Astrocyte (in vitro differentiated cells and primary cell): ENCODE results near the gene KRTAP5-10. TPM values are rescaled to one million over a fixed set of nuclear protein-coding genes. Genes with fewer than 3 reads are reported as not detected.

ENCODE experiments used
- DNase-seq: peaks from one replicate; pipeline ENCODE4 v3.0.0-alpha.2; 2010; ENCODE audit warnings: low read depth
- FAIRE-seq: peaks from 2 replicates; lab custom pipeline; 2011; peaks lifted over from hg19 to GRCh38; lab: Jason Lieb, UNC
- H2AFZ ChIP-seq: 2 replicates; pipeline ENCODE4 v1.6.0; 2012; ENCODE audit warnings: low read depth, low read length, inconsistent platforms
- H3K27ac ChIP-seq: 2 replicates; pipeline ENCODE4 v1.5.1; 2011; ENCODE audit warnings: low read depth, low read length, inconsistent platforms
- H3K27me3 ChIP-seq: 2 replicates; pipeline ENCODE4 v1.6.0; 2011; ENCODE audit warnings: low read length, inconsistent platforms; ENCODE audit not compliant: insufficient read depth
- H3K36me3 ChIP-seq: 2 replicates; pipeline ENCODE4 v1.5.1; 2011; ENCODE audit warnings: low read length, inconsistent platforms; ENCODE audit not compliant: insufficient read depth
- H3K4me1 ChIP-seq: 2 replicates; pipeline ENCODE4 v1.5.1; 2011; ENCODE audit warnings: low read length, inconsistent platforms; ENCODE audit not compliant: insufficient read depth
- H3K4me2 ChIP-seq: 2 replicates; pipeline ENCODE4 v1.6.0; 2012; ENCODE audit warnings: low read length, inconsistent platforms
- H3K4me3 ChIP-seq: 2 replicates; pipeline ENCODE4 v1.5.1; 2011; ENCODE audit warnings: low read depth, mild to moderate bottlenecking, low read length, inconsistent platforms; ENCODE audit not compliant: insufficient read depth
- H3K79me2 ChIP-seq: 2 replicates; pipeline ENCODE4 v1.6.0; 2012; ENCODE audit warnings: mild to moderate bottlenecking, low read length, inconsistent platforms; ENCODE audit not compliant: insufficient read depth
- H3K9ac ChIP-seq: 2 replicates; pipeline ENCODE4 v1.6.0; 2012; ENCODE audit warnings: mild to moderate bottlenecking, low read length, inconsistent platforms
- H3K9me3 ChIP-seq: 2 replicates; pipeline ENCODE4 v1.5.1; 2012; ENCODE audit warnings: low read depth, mild to moderate bottlenecking, low read length, inconsistent platforms; ENCODE audit not compliant: insufficient read depth
- H4K20me1 ChIP-seq: 2 replicates; pipeline ENCODE4 v1.6.0; 2012; ENCODE audit warnings: low read length, inconsistent platforms; ENCODE audit not compliant: insufficient read depth
- H3K27ac Mint-ChIP-seq: one replicate; pipeline ENCODE4 v1.8.0; 2021; ENCODE audit warnings: mild to moderate bottlenecking, mixed read lengths; ENCODE audit not compliant: unreplicated experiment
- H3K27me3 Mint-ChIP-seq: one replicate; pipeline ENCODE4 v1.8.0; 2021; ENCODE audit warnings: low read depth, mixed read lengths; ENCODE audit not compliant: unreplicated experiment
- H3K36me3 Mint-ChIP-seq: one replicate; pipeline ENCODE4 v1.8.0; 2021; ENCODE audit warnings: low read depth, mixed read lengths; ENCODE audit not compliant: unreplicated experiment
- H3K4me1 Mint-ChIP-seq: one replicate; pipeline ENCODE4 v1.8.0; 2021; ENCODE audit warnings: low read depth, mixed read lengths; ENCODE audit not compliant: unreplicated experiment
- H3K4me3 Mint-ChIP-seq: one replicate; pipeline ENCODE4 v1.8.0; 2021; ENCODE audit warnings: mild to moderate bottlenecking, moderate library complexity, mixed read lengths; ENCODE audit not compliant: unreplicated experiment
- H3K9me3 Mint-ChIP-seq: one replicate; pipeline ENCODE4 v1.8.0; 2021; ENCODE audit warnings: mild to moderate bottlenecking, mixed read lengths; ENCODE audit not compliant: unreplicated experiment
- EZH2 ChIP-seq: IDR thresholded peaks from 2 replicates; pipeline ENCODE4 v1.6.1; 2012; ENCODE audit warnings: mild to moderate bottlenecking, low read length, inconsistent platforms; ENCODE audit not compliant: insufficient read depth
- total RNA-seq: library from RNA; stranded (reverse); gene quantifications from 2 replicates; pipeline ENCODE4 v1.2.1, GENCODE V29; 2021
- TF ChIP-seq, protein P1 (sequence below): IDR thresholded peaks from 2 replicates; pipeline ENCODE4 v1.5.1; 2011; ENCODE audit warnings: low read depth, mild to moderate bottlenecking, inconsistent platforms, low read length, moderate library complexity; ENCODE audit not compliant: insufficient read depth

Gene KRTAP5-10
- total RNA-seq, 1 donor from 2014 or later, result not detected

DNA sequence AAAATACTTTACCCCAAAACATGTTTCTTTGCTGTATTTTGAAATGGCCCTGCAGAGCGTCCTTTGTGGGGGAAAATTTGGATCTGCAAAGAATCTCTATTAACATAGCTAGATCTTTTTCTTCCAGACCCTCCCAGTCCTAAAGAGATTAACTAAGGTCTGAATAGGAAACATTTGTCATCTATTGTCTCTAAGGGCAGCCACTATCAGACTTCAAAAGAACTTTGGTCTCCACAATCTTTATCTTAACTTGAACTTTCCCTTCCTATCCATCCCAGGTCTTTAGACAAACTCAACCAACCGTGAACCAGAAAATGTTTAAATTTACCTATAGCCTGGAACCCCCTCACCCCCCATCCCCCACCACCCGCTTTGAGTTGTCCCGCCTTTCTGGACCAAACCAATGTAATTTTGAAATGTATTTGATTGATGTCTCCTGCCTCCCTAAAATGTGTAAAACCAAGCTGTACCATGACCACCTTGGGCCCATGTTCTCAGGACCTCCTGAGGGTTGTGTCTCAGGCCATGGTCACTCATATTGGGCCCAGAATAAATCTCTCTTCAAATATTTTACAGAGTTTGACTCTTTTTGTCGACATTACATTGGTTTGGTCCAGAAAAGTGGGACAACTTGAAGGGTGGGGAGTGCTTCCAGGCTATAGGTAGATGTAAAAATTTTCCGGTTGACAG lies 20.7 kb upstream of the KRTAP5-10 start:
- no peaks in the 10 kb centered on the region for H3K27me3 ChIP-seq
- H3K27me3 Mint-ChIP-seq, result peaks cover 45% of the 10 kb centered on the region
- H3K9me3 ChIP-seq, result no peaks in the 10 kb centered on the region
- TF ChIP-seq EZH2, result no peak
- TF ChIP-seq, protein P1, sequence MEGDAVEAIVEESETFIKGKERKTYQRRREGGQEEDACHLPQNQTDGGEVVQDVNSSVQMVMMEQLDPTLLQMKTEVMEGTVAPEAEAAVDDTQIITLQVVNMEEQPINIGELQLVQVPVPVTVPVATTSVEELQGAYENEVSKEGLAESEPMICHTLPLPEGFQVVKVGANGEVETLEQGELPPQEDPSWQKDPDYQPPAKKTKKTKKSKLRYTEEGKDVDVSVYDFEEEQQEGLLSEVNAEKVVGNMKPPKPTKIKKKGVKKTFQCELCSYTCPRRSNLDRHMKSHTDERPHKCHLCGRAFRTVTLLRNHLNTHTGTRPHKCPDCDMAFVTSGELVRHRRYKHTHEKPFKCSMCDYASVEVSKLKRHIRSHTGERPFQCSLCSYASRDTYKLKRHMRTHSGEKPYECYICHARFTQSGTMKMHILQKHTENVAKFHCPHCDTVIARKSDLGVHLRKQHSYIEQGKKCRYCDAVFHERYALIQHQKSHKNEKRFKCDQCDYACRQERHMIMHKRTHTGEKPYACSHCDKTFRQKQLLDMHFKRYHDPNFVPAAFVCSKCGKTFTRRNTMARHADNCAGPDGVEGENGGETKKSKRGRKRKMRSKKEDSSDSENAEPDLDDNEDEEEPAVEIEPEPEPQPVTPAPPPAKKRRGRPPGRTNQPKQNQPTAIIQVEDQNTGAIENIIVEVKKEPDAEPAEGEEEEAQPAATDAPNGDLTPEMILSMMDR, result no peak
- peaks cover 7% of the 10 kb centered on the region for H3K9me3 Mint-ChIP-seq
- peaks cover 7% of the 10 kb centered on the region for H3K36me3 Mint-ChIP-seq
- no peak overlapping the region for H3K4me2 ChIP-seq
- no peak for FAIRE-seq
- H3K27ac ChIP-seq, result no peak overlapping the region
- no peak overlapping the region for H2AFZ ChIP-seq
- no peaks in the 10 kb centered on the region for H3K4me1 ChIP-seq
- H3K27ac Mint-ChIP-seq, result no peak overlapping the region
- H3K4me3 Mint-ChIP-seq, result no peak overlapping the region
- H4K20me1 ChIP-seq, result no peaks in the 10 kb centered on the region
- H3K4me1 Mint-ChIP-seq, result peaks cover 6% of the 10 kb centered on the region
- no peaks in the 10 kb centered on the region for H3K36me3 ChIP-seq
- DNase-seq, result no peak
- H3K4me3 ChIP-seq, result no peak overlapping the region
- no peak overlapping the region for H3K9ac ChIP-seq
- H3K79me2 ChIP-seq, result no peaks in the 10 kb centered on the region

DNA sequence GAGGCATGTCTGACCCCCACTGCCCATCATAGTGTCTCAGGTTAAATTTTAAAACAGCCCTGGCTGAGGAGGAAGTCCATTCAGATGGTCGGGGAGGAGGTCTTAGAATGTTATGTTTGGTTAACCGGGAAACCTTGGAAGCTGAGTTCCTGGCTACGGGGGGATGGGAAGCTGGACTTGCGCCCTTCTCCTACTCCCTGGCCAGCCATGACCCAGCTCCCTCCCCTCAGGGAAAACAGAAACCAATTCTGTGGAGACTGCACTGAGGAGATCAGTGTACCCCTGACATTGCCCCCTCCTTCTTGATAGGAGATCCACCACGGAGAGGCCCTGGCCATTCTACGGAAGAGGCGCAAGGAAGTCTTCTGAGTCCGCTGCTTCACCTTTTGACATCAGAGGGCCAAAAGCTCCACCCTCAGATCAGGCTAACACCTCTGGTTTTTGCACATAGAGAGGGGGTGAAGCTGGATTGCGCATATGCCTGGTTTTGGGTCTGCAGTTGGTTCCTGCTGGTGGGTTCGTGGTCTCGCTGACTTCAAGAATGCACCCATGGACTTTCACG lies 19.9 kb upstream of the KRTAP5-10 start:
- Histone ChIP-seq H4K20me1 (no peaks in the 10 kb centered on the region), H3K4me2 (no peak overlapping the region), H2AFZ (no peak overlapping the region), H3K4me1 (no peaks in the 10 kb centered on the region), H3K27me3 (no peaks in the 10 kb centered on the region), H3K9me3 (no peaks in the 10 kb centered on the region), H3K9ac (no peak overlapping the region), H3K36me3 (no peaks in the 10 kb centered on the region), H3K27ac (no peak overlapping the region), H3K4me3 (no peak overlapping the region), H3K79me2 (no peaks in the 10 kb centered on the region)
- DNase-seq, result no peak
- H3K36me3 Mint-ChIP-seq, result peaks cover 7% of the 10 kb centered on the region
- H3K4me3 Mint-ChIP-seq, result no peak overlapping the region
- H3K27me3 Mint-ChIP-seq, result peaks cover 52% of the 10 kb centered on the region
- no peak overlapping the region for H3K27ac Mint-ChIP-seq
- no peak for TF ChIP-seq EZH2
- TF ChIP-seq, protein P1, result no peak
- H3K4me1 Mint-ChIP-seq, result peaks cover 6% of the 10 kb centered on the region
- FAIRE-seq, result no peak
- peaks cover 9% of the 10 kb centered on the region for H3K9me3 Mint-ChIP-seq

DNA sequence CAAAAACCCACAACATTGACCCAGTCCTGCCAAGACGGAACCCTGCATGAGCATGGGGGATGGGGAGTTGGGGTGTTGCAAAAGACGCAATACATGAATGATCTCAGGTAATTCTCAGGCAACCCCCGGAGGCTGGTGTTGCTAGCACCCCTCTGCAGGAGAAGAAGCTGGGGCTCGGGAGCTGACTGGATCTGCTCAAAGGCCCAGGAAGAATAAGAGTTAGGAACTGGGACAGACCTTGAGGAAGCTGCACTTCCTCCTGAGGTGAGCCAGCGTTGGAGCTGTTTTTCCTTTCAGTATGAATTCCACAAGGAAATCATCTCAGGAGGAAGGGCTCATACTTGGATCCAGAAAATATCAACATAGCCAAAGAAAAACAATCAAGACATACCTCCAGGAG lies 17.2 kb upstream of the KRTAP5-10 start, which contains the start of gene KRTAP5-9:
KRTAP5-9 (plus strand) TSS at position 301 of the 400 bp plus-strand sequence. CDS start 238 bp downstream, outside the sequence.
- peaks cover 9% of the 10 kb centered on the region for H3K9me3 Mint-ChIP-seq
- no peaks in the 10 kb centered on the region for H3K9me3 ChIP-seq
- H3K4me3 ChIP-seq, result no peak within 1 kb of the TSS
- DNase-seq (no peak), FAIRE-seq (no peak)
- H3K4me3 Mint-ChIP-seq, result no peak within 1 kb of the TSS
- no peaks in the 10 kb centered on the region for H3K36me3 ChIP-seq
- H3K27me3 Mint-ChIP-seq, result peaks cover 52% of the 10 kb centered on the region
- TF ChIP-seq, protein P1, result no peak
- no peak for TF ChIP-seq EZH2
- H3K4me1 Mint-ChIP-seq, result peaks cover 4% of the 10 kb centered on the region
- no peak within 1 kb of the TSS for H2AFZ ChIP-seq
- peaks cover 7% of the 10 kb centered on the region for H3K36me3 Mint-ChIP-seq
- no peaks in the 10 kb centered on the region for H3K79me2 ChIP-seq
- H3K9ac ChIP-seq, result no peak within 1 kb of the TSS
- H4K20me1 ChIP-seq, result no peaks in the 10 kb centered on the region
- H3K4me1 ChIP-seq, result no peaks in the 10 kb centered on the region
- H3K27ac ChIP-seq, result no peak within 1 kb of the TSS
- no peak within 1 kb of the TSS for H3K27ac Mint-ChIP-seq
- H3K4me2 ChIP-seq, result no peak within 1 kb of the TSS
- no peaks in the 10 kb centered on the region for H3K27me3 ChIP-seq
